ENCODE data around the gene CCDC91.

- TF ChIP-seq NFRKB (IDR thresholded peaks at IDR 0.05) = no peak
- no peak for TF ChIP-seq ELF4 (IDR thresholded peaks at IDR 0.05)
- no peak for TF ChIP-seq BHLHE40 (IDR thresholded peaks at IDR 0.05; ENCODE audit: borderline replicate concordance)
- no peak for TF ChIP-seq SP1 (IDR thresholded peaks at IDR 0.05)
- TF ChIP-seq FOXM1 (IDR thresholded peaks at IDR 0.05; ENCODE audit: borderline replicate concordance) = no peak
- TF ChIP-seq TARDBP (IDR thresholded peaks at IDR 0.05) = no peak
Observed at GRCh38 chr12:28313631-28314030, 123.4 kb downstream of the CCDC91 start.
